ENCODE measurements around the gene DLX1.
"Not testable (repeated sequence)": the region's sequence is repeated elsewhere in the genome, so short reads cannot be mapped to it uniquely, and the experiment has no call there.

Gene DLX1

DNA sequence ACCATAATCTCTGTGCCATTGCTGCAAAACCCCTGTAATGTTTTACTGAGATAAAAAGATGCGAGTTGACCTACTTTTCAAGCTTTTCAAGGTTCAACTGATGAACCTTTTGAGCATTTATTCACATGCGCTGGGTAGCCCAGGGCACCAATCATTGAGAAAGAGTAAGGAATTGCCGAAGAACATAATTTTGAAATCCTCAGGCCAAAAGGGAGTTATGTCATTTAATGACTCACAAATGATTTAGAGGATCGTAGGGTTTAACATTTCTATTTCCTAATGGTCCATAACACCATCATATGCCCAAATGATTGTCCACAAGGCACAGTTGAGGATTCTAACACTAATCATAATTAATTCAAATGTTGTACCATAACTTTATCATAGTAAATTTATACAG is 20.2 kb upstream of the DLX1 start:
- TF ChIP-seq, protein P1, sequence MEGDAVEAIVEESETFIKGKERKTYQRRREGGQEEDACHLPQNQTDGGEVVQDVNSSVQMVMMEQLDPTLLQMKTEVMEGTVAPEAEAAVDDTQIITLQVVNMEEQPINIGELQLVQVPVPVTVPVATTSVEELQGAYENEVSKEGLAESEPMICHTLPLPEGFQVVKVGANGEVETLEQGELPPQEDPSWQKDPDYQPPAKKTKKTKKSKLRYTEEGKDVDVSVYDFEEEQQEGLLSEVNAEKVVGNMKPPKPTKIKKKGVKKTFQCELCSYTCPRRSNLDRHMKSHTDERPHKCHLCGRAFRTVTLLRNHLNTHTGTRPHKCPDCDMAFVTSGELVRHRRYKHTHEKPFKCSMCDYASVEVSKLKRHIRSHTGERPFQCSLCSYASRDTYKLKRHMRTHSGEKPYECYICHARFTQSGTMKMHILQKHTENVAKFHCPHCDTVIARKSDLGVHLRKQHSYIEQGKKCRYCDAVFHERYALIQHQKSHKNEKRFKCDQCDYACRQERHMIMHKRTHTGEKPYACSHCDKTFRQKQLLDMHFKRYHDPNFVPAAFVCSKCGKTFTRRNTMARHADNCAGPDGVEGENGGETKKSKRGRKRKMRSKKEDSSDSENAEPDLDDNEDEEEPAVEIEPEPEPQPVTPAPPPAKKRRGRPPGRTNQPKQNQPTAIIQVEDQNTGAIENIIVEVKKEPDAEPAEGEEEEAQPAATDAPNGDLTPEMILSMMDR (IDR thresholded peaks at IDR 0.05; ENCODE audit: control insufficient read depth, extremely low read depth, insufficient read depth) = no peak
- no peak overlapping the region for H3K4me3 ChIP-seq (ENCODE audit: low read depth, low read length)
- DNase-seq (ENCODE audit: low read depth) = no peak

GRCh38 chr2:172066394-172066886 is 18.9 kb upstream of the DLX1 start:
- TF ChIP-seq, protein P1 (IDR thresholded peaks at IDR 0.05; ENCODE audit: control insufficient read depth, extremely low read depth, insufficient read depth) = no peak
- no peak overlapping the region for H3K4me3 ChIP-seq (ENCODE audit: low read depth, low read length)
- DNase-seq (ENCODE audit: low read depth) = no peak

DNA sequence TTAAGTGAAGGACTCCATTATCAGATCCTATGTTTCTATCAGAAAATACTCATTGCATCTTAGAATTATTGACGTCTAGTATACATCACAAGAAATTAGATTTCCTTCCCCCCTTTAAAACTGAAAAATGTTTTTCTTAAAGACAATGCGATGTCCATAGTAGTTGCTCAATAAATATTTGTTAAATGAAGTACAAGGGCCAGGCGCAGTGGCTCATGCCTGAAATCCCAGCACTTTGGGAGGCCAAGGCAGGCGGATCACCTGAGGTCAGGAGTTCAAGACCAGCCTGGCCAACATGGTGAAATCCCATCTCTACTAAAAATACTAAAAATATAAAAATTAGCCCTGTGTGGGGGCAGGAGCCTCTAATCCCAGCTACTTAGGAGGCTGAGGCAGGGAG is 17.4 kb upstream of the DLX1 start:
- H3K4me3 ChIP-seq (ENCODE audit: low read depth, low read length); DNase-seq (ENCODE audit: low read depth): not testable (repeated sequence)

DNA sequence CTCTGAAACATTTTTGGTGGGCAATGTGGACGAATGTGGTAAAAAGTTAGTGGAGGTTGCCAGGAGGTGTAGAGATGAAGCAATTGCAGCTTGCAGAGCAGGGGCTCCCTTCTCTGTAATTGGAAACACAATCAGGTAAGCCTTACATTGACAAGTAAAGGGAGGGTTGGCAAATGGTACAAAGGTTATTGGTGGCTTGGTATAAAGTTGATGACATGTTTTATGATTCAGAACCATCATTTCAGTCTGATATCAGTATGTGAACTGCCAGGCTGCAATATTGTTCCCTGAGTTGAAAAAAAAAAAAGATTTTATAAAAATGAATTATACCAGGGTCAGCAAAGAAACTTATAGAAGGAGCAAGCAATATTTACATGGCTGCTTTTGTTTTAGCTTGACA is 14.4 kb upstream of the DLX1 start:
- no peak for DNase-seq (ENCODE audit: low read depth)
- TF ChIP-seq, protein P1 (IDR thresholded peaks at IDR 0.05; ENCODE audit: control insufficient read depth, extremely low read depth, insufficient read depth) = no peak
- H3K4me3 ChIP-seq (ENCODE audit: low read depth, low read length) = no peak overlapping the region

DNA sequence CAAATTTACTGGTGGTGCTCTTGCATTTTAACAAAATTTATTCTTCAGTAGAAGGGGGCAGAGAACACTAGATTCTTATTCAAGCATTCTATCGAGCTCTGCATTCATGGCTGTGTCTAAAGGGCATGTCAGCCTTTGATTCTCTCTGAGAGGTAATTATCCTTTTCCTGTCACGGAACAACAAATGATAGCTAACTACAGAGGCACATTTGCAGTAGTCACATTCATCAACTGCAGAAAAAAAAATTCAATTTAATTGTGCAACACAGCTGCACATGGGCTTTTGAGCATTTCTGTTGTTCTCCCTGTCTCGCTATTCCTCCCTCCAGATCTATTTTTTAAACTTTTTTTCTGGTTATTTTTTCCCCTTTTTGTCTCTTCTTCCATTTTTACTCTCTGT is 13.0 kb upstream of the DLX1 start:
- TF ChIP-seq, protein P1 (IDR thresholded peaks at IDR 0.05; ENCODE audit: control insufficient read depth, extremely low read depth, insufficient read depth) = no peak
- no peak overlapping the region for H3K4me3 ChIP-seq (ENCODE audit: low read depth, low read length)
- DNase-seq (ENCODE audit: low read depth) = no peak

- no peak for DNase-seq (ENCODE audit: low read depth)
- TF ChIP-seq, protein P1 (IDR thresholded peaks at IDR 0.05; ENCODE audit: control insufficient read depth, extremely low read depth, insufficient read depth) = no peak
- H3K4me3 ChIP-seq (ENCODE audit: low read depth, low read length) = no peak overlapping the region
Measured at GRCh38 chr2:172072706-172073105, 12.6 kb upstream of the DLX1 start.

DNA sequence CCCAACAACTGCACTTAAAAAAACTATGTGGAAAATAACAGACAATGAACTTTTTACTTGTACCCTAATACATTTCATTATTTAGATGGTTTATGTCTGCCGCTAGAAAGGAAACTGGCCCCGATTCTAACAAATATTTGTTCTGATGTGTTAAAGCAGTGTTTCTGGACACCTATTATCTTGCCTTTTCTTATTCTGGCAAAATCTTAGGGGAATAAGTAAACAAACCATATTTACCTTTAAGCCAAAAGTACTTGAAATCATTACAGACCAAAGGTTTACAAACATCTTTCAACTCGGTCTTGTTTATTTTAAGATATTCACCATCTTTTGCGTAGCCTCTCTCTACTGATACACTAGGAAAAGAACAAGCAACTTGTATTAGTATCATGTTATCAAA is 11.8 kb upstream of the DLX1 start:
- H3K4me3 ChIP-seq (ENCODE audit: low read depth, low read length) = no peak overlapping the region
- TF ChIP-seq, protein P1 (IDR thresholded peaks at IDR 0.05; ENCODE audit: control insufficient read depth, extremely low read depth, insufficient read depth) = no peak

More for the DNA sequence above, 11.8 kb upstream of the DLX1 start:
- DNase-seq (ENCODE audit: low read depth) = no peak

Data from LNCaP clone FGC (cell line).